Skeletal muscle tissue (tissue), 4 donors: ENCODE measurements around the gene TGIF2. TPM values are rescaled to one million over a fixed set of nuclear protein-coding genes. Genes with fewer than 3 reads are reported as not detected.

Source experiments
- H3K27ac ChIP-seq: one replicate; pipeline ENCODE4 v1.7.0; 2013; ENCODE audit warnings: mild to moderate bottlenecking, low read depth, low read length, inconsistent platforms
- H3K27me3 ChIP-seq, 3 donors: one replicate each; pipeline ENCODE4 v1.7.0; 2013; ENCODE audit warnings: low read length in 3 of 3; ENCODE audit not compliant: control insufficient read depth in 3 of 3, insufficient read depth in 3 of 3
- H3K36me3 ChIP-seq, 3 donors: one replicate each; pipeline ENCODE4 v1.7.0; 2013; ENCODE audit warnings: low read length in 3 of 3; ENCODE audit not compliant: control insufficient read depth in 3 of 3, insufficient read depth in 3 of 3
- H3K4me1 ChIP-seq, 3 donors: one replicate each; pipeline ENCODE4 v1.7.0; 2013; ENCODE audit warnings: low read length in 3 of 3, mild to moderate bottlenecking in 3 of 3; ENCODE audit not compliant: control insufficient read depth in 3 of 3, insufficient read depth in 3 of 3
- H3K4me3 ChIP-seq, 3 donors: one replicate each; pipeline ENCODE4 v1.7.0; 2013; ENCODE audit warnings: low read length in 3 of 3
- H3K9ac ChIP-seq, 3 donors: one replicate each; pipeline ENCODE4 v1.7.0; 2013; ENCODE audit warnings: low read length in 3 of 3, mild to moderate bottlenecking in 3 of 3, moderate library complexity in 2 of 3, low read depth in 1 of 3
- H3K9me3 ChIP-seq, 3 donors: one replicate each; pipeline ENCODE4 v1.7.0; 2013; ENCODE audit warnings: low read length in 3 of 3; ENCODE audit not compliant: control insufficient read depth in 3 of 3
- total RNA-seq: library from RNA; depleted of rRNA; stranded (reverse); fragments of >200 nt; gene quantifications from one replicate; pipeline ENCODE4 v1.2.3, GENCODE V29; 2014
- donor health status: Osteomylitis.

TGIF2 gene
- total RNA-seq, 1 donor from 2014 or later = 20.4 TPM

DNA sequence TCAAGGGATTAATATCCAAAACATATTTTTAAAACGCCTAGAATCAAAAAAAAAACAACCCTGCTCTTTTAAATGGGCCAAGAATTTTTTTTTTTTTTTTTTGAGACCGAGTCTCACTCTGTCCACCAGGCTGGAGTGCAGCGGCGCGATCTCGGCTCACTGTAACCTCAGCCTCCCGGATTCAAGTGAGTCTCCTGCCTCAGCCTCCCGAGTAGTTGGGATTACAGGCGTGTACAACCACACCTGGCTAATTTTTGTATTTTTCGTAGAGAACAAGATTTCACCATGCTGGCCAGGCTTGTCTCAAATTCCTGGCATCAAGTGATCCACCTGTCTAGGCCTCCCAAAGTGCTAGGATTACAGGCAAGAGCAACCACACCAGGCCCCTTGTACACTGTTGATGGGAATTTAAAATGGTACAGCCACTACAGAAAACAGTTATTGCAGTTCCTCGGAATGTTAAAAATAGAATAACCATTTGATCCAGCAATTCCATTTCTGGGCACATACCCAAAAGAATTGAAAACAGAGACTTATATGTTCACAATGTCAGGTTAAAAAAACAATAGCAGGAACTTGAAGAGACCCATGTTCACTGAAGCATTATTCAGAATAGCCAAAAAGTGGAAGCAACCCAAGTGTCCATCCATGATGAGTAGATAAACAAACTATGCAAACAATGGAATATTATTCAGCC is 35.2 kb upstream of the TGIF2 start:
- Histone ChIP-seq H3K4me3 (no peak overlapping the region), H3K36me3 (no peaks in the 10 kb centered on the region), H3K27me3 (peaks cover 0 to 6% (median 0%) of the 10 kb centered on the region in 3 donors), H3K27ac (peak overlapping the region; percentile 62), H3K9me3 (no peaks in the 10 kb centered on the region), H3K4me1 (peaks cover 7 to 14% (median 14%) of the 10 kb centered on the region in 3 donors), H3K9ac (no peak overlapping the region)

DNA sequence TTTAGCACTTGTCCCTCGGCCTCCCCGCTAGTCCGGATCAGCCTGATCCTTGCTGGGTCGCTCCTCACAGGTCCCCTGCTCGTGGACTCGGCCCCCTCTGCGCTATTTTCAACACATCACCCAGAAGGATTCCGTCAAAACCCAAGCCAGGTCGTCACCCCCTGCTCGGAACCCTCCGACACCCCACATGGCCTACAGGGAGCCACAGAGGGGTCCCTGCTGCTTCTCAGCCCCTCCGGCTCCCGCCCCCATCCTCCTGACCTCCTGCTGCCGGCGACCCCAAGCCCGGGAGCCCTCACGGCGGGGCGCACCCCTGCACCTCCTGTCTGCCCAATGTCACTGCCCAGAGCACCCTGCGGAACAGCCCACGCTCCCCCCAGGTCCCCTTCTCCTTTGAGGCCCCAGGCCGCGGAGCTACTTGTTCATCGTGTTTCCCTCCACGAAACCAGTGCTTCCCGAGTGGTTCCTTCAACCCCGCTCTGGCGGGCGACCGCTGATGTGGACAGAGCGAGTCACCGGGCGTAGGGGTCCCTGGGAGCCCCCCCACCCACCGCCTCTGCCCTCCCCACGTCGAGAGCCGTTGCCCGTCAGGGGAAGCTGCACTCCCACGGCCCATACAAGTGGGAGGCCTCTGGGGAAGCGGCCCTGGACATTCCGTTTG is 32.7 kb upstream of the TGIF2 start:
- Histone ChIP-seq H3K27me3 (peaks cover 0 to 6% (median 0%) of the 10 kb centered on the region in 3 donors), H3K9me3 (no peaks in the 10 kb centered on the region), H3K36me3 (peaks cover 0 to 2% (median 2%) of the 10 kb centered on the region in 3 donors), H3K9ac (peak overlapping the region in 2 of 3 donors; percentile 32 to 73), H3K4me3 (peak overlapping the region in 2 of 3 donors; percentile 38 to 70), H3K4me1 (peaks cover 17 to 28% (median 28%) of the 10 kb centered on the region in 3 donors), H3K27ac (peak overlapping the region; percentile 90)

DNA sequence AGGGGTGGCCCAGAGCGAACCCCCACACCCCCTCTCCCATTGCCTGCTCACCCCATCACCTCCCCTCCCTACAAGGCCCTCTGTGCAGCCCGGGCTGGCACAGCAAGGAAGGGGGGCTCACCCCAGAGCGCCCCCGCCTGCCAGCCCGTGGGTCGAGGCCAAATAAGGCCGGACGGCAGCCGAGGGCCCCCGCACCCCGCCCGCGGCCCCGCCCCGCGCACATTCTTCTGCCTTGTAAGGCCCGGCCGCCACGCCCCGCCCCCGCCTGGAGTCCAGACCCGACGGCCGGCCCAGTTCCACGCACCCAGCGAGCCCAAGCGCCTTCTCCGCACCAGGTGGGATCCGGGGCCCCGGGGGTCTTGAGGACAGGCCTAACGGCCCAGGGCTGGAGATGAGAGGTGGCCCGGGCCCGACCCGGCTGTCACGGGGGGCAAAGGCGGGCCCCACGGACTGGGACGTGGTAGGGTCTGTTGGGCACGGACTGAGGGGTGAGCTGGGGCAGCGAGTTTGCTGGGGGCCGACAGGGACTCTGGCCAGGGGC is 32.1 kb upstream of the TGIF2 start, which contains the start of gene MYL9:
Gene MYL9 (plus strand): TSS at position 293 of the 541 bp plus-strand sequence. CDS start 3,366 bp downstream, outside the sequence.
- H3K36me3 ChIP-seq = peaks cover 0 to 4% (median 2%) of the 10 kb centered on the region in 3 donors
- no peaks in the 10 kb centered on the region for H3K9me3 ChIP-seq
- H3K4me3 ChIP-seq = peak within 1 kb of the TSS; percentile 68 to 80 (median 75)
- H3K27me3 ChIP-seq = peaks cover 0 to 6% (median 0%) of the 10 kb centered on the region in 3 donors
- peaks cover 17 to 28% (median 28%) of the 10 kb centered on the region in 3 donors for H3K4me1 ChIP-seq
- H3K9ac ChIP-seq = peak within 1 kb of the TSS; percentile 79 to 92 (median 79)
- H3K27ac ChIP-seq = peak within 1 kb of the TSS; percentile 90

DNA sequence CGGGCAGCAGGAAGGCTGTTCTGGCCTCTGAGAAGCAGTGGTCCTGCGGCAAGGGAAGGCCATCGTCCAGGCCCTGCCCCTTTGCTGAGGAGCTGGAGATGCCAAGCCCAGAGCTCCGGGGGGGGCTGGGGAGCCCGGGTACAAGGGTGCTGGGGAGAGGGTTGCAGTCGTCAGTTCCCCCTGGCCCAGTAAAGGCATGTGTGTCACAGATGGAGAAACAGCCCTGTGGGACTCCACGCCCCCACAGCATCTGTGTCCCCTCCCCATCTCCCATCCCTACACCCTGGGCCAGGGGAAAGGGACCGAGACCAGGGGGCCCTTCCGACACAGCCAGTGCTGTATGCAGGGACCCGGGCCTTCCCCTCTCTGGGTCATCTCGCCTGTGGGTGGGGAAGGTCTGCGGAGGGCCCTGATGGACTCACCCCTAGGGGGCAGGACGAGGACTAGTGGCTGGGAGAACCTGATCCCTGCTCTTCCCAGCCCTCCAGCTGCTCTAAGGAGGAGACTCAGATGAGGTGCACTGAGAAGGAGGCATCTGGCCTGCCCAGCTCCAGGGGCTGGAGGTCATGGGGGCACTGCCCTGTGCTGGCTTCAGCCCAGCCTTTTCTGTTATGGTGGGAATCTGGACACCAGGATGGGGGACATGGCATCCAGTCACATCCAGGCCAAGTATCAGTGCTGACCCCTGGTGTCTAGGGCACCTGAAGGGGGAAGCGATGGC is 31.5 kb upstream of the TGIF2 start:
- peaks cover 0 to 6% (median 4%) of the 10 kb centered on the region in 3 donors for H3K36me3 ChIP-seq
- peaks cover 17 to 29% (median 28%) of the 10 kb centered on the region in 3 donors for H3K4me1 ChIP-seq
- no peaks in the 10 kb centered on the region for H3K9me3 ChIP-seq
- H3K9ac ChIP-seq = peak overlapping the region; percentile 79 to 92 (median 79)
- peak overlapping the region; percentile 68 to 80 (median 75) for H3K4me3 ChIP-seq
- peaks cover 0 to 6% (median 0%) of the 10 kb centered on the region in 3 donors for H3K27me3 ChIP-seq
- peak overlapping the region; percentile 90 for H3K27ac ChIP-seq

DNA sequence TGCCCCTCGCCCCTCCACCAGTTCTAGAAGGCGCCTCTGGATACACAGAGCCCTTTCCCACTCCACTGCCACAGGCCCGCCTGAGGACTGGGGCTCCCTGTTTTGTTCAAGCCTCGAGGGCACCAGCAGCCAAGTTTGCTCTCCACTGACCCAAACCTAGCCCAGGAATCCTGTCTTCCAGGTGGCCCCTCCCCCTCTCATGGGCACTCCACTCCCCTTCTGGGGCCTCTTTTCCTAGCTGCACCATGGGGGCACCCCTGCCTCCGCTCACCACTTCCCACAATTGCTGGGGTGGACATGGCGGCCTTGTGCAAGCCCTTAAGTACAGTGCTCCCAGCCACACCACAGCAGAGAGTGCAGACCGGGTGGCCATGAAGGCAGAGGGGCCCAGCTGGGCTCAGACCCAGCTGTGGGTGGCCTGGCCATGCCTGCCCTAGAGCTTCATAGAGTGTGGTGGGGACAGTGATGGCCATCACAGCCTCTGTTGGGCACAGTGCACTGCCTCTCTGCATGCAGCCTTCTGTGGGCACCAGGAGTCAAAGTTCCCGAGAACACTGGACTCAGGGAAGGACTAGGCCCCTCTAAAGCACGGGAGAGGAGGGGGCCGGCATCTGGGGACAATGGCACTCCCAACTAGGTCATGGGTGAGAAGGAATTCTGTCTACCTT is 30.7 kb upstream of the TGIF2 start:
- H3K4me1 ChIP-seq = peaks cover 17 to 32% (median 28%) of the 10 kb centered on the region in 3 donors

DNA sequence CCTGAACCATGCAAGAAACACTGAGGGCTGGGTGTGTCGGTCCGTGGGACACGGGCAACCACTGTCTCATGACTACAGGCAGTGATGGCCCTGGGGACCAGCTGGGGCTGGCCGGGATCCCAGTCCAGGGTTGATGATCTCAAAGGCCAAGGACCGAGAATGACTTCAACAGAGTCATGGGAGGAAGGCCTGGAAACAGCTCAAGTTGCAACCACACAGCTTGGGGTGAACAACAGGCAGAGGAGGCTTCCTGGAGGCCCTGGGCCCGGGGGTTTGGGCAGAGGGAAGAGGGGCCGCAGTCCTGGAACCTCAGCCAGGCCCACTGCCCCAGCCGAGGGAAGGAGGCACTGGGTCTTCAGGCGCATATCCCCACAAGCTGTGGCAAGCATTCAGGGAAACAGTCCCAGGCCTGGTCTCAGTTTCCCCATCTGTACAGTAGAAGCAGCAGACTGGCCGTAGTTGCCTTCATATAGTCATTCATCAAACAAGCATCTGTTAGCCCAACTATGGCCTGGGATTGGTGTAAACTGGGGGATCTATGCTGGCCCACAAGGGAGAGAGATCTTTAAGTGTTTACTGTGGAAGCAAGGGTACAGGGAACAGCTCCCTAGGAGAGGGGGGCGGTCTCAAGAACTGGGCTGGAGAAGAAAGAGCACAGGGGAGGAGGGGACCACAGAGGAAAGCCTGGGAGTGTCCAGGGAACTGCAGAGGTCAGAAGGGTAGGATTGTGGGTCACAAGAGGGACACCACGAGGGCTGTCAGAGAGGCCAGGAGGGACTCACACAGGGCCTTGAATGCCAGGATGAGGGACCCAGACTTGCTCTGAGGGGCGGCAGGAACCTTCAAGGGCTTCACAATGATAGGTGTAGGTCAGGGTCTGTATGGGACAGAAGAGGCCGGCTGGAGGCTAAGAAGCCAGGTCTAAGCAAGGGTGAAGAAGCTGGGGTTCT is 29.9 kb upstream of the TGIF2 start:
- Histone ChIP-seq H3K36me3 (peaks cover 0 to 11% (median 9%) of the 10 kb centered on the region in 3 donors), H3K9me3 (no peaks in the 10 kb centered on the region), H3K27me3 (peaks cover 0 to 6% (median 0%) of the 10 kb centered on the region in 3 donors), H3K9ac (peak overlapping the region; percentile 53 to 92 (median 79)), H3K4me3 (peak overlapping the region; percentile 68 to 80 (median 75)), H3K4me1 (peaks cover 17 to 32% (median 28%) of the 10 kb centered on the region in 3 donors), H3K27ac (peak overlapping the region; percentile 90)

More for the DNA sequence above, 30.7 kb upstream of the TGIF2 start:
- Histone ChIP-seq H3K27me3 (peaks cover 0 to 6% (median 0%) of the 10 kb centered on the region in 3 donors), H3K36me3 (peaks cover 0 to 8% (median 5%) of the 10 kb centered on the region in 3 donors), H3K9ac (peak overlapping the region; percentile 79 to 92 (median 79)), H3K9me3 (no peaks in the 10 kb centered on the region), H3K4me3 (peak overlapping the region; percentile 68 to 80 (median 75)), H3K27ac (peak overlapping the region; percentile 90)

DNA sequence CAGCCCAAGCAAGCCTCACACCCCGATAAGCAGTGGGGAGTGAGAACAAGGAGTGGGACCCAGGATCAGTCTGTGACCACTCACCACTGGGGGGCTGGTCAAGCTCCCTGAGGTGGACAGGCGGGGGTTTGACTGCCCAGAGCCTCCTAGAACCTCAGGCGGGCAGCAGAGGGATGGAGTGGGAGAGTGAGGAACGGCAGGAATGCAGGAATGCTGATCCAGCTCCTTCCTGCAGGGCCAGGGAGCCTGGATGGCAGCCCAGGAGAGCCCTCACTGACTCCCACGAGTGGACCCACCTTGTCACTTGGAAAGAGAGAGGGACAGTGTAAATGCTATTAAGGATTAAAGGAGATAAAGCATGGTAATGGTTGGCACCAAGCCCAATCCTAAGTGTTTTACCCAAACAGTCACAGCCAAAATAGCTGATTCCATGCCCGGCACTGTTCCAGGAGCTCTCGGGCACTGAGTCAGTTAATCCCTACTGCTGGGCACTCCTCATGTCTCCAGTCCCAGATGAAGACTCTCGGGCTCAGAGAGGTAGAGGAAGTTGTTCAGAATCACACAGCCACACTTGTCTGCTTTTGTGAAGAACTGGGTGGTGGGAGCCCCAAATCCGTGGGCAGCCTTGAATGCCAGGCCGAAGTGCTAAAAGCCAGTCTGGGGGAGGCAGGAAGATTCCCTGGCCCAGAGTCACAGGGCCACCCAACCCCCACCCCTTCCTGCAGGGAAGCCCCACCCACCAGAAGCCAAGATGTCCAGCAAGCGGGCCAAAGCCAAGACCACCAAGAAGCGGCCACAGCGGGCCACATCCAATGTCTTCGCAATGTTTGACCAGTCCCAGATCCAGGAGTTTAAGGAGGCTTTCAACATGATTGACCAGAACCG is 29.0 kb upstream of the TGIF2 start:
- Histone ChIP-seq H3K4me1 (peaks cover 17 to 34% (median 28%) of the 10 kb centered on the region in 3 donors), H3K4me3 (peak overlapping the region in 1 of 3 donors; percentile 6), H3K27me3 (peaks cover 0 to 6% (median 0%) of the 10 kb centered on the region in 3 donors), H3K9me3 (no peaks in the 10 kb centered on the region), H3K36me3 (peaks cover 0 to 13% (median 11%) of the 10 kb centered on the region in 3 donors), H3K27ac (peak overlapping the region; percentile 90), H3K9ac (peak overlapping the region in 2 of 3 donors; percentile 53 to 92)
